Endodermal cell (in vitro differentiated cells): ENCODE measurements around the gene NID1. TPM values are rescaled to one million over a fixed set of nuclear protein-coding genes. Genes with fewer than 3 reads are reported as not detected.

ENCODE experiments used
- DNase-seq: peaks from one replicate; pipeline ENCODE4 v3.0.0-alpha.2; 2017
- H3K27ac ChIP-seq: 2 replicates; pipeline ENCODE4 v1.5.1; 2013; ENCODE audit warnings: mild to moderate bottlenecking, low read depth, low read length, moderate library complexity
- H3K27me3 ChIP-seq: 2 replicates; pipeline ENCODE4 v1.6.1; 2013; ENCODE audit warnings: mild to moderate bottlenecking, low read length, moderate library complexity; ENCODE audit not compliant: insufficient read depth, control insufficient read depth, poor library complexity, severe bottlenecking
- H3K36me3 ChIP-seq: 2 replicates; pipeline ENCODE4 v1.7.0; 2013; ENCODE audit warnings: mild to moderate bottlenecking, low read length, moderate library complexity; ENCODE audit not compliant: control insufficient read depth, insufficient read depth
- H3K4me1 ChIP-seq: one replicate; pipeline ENCODE4 v1.7.0; 2013; ENCODE audit warnings: low read length; ENCODE audit not compliant: control insufficient read depth, insufficient read depth
- H3K4me3 ChIP-seq: 2 replicates; pipeline ENCODE4 v1.5.1; 2013; ENCODE audit warnings: mild to moderate bottlenecking, low read length, moderate library complexity
- H3K9ac ChIP-seq: 2 replicates; pipeline ENCODE4 v1.6.1; 2013; ENCODE audit warnings: mild to moderate bottlenecking, low read length, moderate library complexity; ENCODE audit not compliant: poor library complexity, severe bottlenecking; ENCODE audit errors: extremely low read depth
- H3K9me3 ChIP-seq: 2 replicates; pipeline ENCODE4 v1.6.1; 2013; ENCODE audit warnings: mild to moderate bottlenecking, low read length, moderate library complexity; ENCODE audit not compliant: control insufficient read depth
- H3K27ac Mint-ChIP-seq: 2 replicates; pipeline ENCODE4 v1.8.0; 2020; ENCODE audit warnings: mixed read lengths
- H3K27me3 Mint-ChIP-seq: 2 replicates; pipeline ENCODE4 v1.8.0; 2021; ENCODE audit warnings: mild to moderate bottlenecking, mixed read lengths; ENCODE audit not compliant: insufficient read depth
- H3K36me3 Mint-ChIP-seq: 2 replicates; pipeline ENCODE4 v1.8.0; 2020; ENCODE audit warnings: low read depth, mixed read lengths
- H3K4me1 Mint-ChIP-seq: 2 replicates; pipeline ENCODE4 v1.8.0; 2020; ENCODE audit warnings: mixed read lengths
- H3K4me3 Mint-ChIP-seq: 2 replicates; pipeline ENCODE4 v1.8.0; 2020; ENCODE audit warnings: mild to moderate bottlenecking, moderate library complexity, mixed read lengths
- H3K9me3 Mint-ChIP-seq: 2 replicates; pipeline ENCODE4 v1.8.0; 2020; ENCODE audit warnings: mild to moderate bottlenecking, mixed read lengths
- WGBS, 2 experiments: methylation state at CpG; one replicate each; pipeline versions ENCODE4 v1.1.5 to v1.1.7; 2013; ENCODE audit warnings: missing lambda C conversion rate in 2 of 2, mixed read lengths in 1 of 2; ENCODE audit not compliant: insufficient coverage in 1 of 2, insufficient read length in 1 of 2; 5-methylcytosine and 5-hydroxymethylcytosine counted together
- total RNA-seq, 2 donors: library from RNA; stranded (reverse); fragmentation: NEBNext Ultra II Directional in 1 of 2; extraction: Animal tissue kit (Norgen Biotek cat#: 25700) in 1 of 2; gene quantifications; 2 replicates in 1 of 2; 3 replicates in 1 of 2; pipeline ENCODE4 v1.2.1, GENCODE V29; 2021
- TF ChIP-seq, protein P1 (sequence below): fragments of 200-600 bp; sonication (generic); conservative IDR thresholded peaks from 2 replicates; pipeline ENCODE4 v1.5.0; 2021; ENCODE audit warnings: antibody characterized with exemption, mild to moderate bottlenecking

Gene NID1
- total RNA-seq, 2 donors from 2014 or later: 12.7 to 18.3 TPM

DNA sequence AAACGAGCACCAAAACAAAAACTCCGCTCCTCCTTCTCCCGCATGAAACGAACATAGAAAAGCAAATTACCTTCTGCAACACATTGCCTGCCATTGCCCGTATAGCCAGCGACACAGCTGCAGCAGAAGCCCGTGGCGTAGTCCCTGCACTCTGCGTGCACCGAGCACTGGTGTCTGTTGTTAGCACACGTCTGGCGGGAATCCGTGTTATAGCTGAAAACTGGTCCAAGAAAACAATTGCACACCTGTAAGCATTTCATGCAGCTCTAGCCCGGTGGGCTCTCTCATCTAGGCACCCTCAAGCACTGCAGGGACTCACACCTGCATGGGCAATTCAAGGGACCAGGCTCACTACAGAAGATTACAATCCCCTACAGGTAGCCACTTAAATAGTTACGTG is 26.9 kb downstream of the NID1 start:
- Histone ChIP-seq H3K9me3 (peaks cover 3% of the 10 kb centered on the region), H3K36me3 (no peaks in the 10 kb centered on the region), H3K9ac (no peak overlapping the region), H3K4me3 (no peak overlapping the region), H3K4me1 (no peaks in the 10 kb centered on the region), H3K27ac (no peak overlapping the region), H3K27me3 (no peaks in the 10 kb centered on the region)
- peaks cover 4% of the 10 kb centered on the region for H3K36me3 Mint-ChIP-seq
- H3K27ac Mint-ChIP-seq: no peak overlapping the region
- H3K9me3 Mint-ChIP-seq: peaks cover 4% of the 10 kb centered on the region
- H3K4me3 Mint-ChIP-seq: no peak overlapping the region
- no peaks in the 10 kb centered on the region for H3K27me3 Mint-ChIP-seq
- DNase-seq: no peak
- peaks cover 6% of the 10 kb centered on the region for H3K4me1 Mint-ChIP-seq
- TF ChIP-seq, protein P1, sequence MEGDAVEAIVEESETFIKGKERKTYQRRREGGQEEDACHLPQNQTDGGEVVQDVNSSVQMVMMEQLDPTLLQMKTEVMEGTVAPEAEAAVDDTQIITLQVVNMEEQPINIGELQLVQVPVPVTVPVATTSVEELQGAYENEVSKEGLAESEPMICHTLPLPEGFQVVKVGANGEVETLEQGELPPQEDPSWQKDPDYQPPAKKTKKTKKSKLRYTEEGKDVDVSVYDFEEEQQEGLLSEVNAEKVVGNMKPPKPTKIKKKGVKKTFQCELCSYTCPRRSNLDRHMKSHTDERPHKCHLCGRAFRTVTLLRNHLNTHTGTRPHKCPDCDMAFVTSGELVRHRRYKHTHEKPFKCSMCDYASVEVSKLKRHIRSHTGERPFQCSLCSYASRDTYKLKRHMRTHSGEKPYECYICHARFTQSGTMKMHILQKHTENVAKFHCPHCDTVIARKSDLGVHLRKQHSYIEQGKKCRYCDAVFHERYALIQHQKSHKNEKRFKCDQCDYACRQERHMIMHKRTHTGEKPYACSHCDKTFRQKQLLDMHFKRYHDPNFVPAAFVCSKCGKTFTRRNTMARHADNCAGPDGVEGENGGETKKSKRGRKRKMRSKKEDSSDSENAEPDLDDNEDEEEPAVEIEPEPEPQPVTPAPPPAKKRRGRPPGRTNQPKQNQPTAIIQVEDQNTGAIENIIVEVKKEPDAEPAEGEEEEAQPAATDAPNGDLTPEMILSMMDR: no peak
- 92 to 98% methylated on average over 10 to 15 of the region's 15 CpGs for WGBS, 2 experiments

DNA sequence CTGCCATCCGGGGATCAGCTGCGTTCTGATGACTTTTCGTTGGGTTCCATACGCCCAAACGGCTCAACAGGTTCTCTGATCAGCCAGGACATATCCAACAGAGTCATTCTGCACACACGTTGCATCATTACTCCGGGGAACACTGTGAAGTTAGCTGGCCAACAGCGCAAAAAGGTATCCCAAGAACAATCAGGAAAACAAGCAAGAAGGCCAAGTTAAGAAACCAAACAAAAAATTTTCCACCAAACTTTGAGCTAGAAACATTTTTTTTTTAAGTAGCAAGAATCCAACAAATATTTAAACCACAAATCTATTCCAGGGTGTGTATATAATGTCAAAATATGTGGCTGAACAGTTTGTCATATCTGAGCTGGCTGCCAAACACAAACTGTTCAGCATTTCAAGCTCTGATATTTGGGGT is 29.2 kb downstream of the NID1 start:
- Mint-ChIP-seq H3K4me3 (no peak overlapping the region), H3K36me3 (no peaks in the 10 kb centered on the region), H3K27me3 (no peaks in the 10 kb centered on the region), H3K9me3 (no peaks in the 10 kb centered on the region), H3K4me1 (no peaks in the 10 kb centered on the region), H3K27ac (no peak overlapping the region)
- Histone ChIP-seq H3K4me3 (no peak overlapping the region), H3K4me1 (no peaks in the 10 kb centered on the region), H3K27ac (no peak overlapping the region), H3K27me3 (no peaks in the 10 kb centered on the region), H3K9me3 (no peaks in the 10 kb centered on the region), H3K36me3 (no peaks in the 10 kb centered on the region), H3K9ac (no peak overlapping the region)
- TF ChIP-seq, protein P1: no peak
- DNase-seq: no peak
- 93% methylated on average over 5 to 8 of the region's 8 CpGs for WGBS, 2 experiments

DNA sequence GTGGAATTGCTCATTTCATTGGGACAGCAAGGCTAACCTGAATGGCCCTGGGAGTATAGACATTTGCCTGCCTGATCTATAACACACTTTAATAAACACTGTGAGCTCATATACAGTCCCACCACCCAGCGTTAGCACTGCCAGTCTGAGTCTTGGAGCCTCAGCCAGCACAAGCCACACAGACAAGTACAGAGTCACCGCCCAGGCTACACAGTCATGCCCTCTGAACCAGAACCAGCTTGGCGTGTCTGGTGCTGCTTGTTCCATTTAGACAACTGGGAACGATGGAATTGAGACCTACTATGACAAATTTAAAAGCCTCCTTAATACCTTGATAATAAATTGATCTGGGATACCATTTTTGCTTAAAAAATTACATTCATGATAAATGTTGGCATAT is 31.6 kb downstream of the NID1 start:
- Mint-ChIP-seq H3K4me3 (no peak overlapping the region), H3K27me3 (no peaks in the 10 kb centered on the region), H3K9me3 (no peaks in the 10 kb centered on the region), H3K36me3 (no peaks in the 10 kb centered on the region), H3K4me1 (no peaks in the 10 kb centered on the region), H3K27ac (no peak overlapping the region)
- no peak overlapping the region for H3K9ac ChIP-seq
- WGBS, 2 experiments: 95% methylated on average over 4 of the region's 4 CpGs; no CpG with 5 or more reads in 1 of the 2 experiments
- H3K9me3 ChIP-seq: no peaks in the 10 kb centered on the region
- DNase-seq: no peak
- H3K4me1 ChIP-seq: no peaks in the 10 kb centered on the region
- TF ChIP-seq, protein P1: no peak
- H3K36me3 ChIP-seq: no peaks in the 10 kb centered on the region
- H3K27ac ChIP-seq: no peak overlapping the region
- H3K4me3 ChIP-seq: no peak overlapping the region
- H3K27me3 ChIP-seq: no peaks in the 10 kb centered on the region
